Activated B cell treated with CpG ODN at 0.5 μM for 24 hours (primary cell): ENCODE data around the gene GNAZ. TPM values are rescaled to one million over a fixed set of nuclear protein-coding genes. Genes with fewer than 3 reads are reported as not detected.

Experiments
- ATAC-seq: fragments of 200-7000 bp; cut with Tn5 transposase; one replicate; pipeline ENCODE4 v1.10.0; 2021; ENCODE audit warnings: low read depth, mild to moderate bottlenecking, moderate library complexity
- CTCF ChIA-PET: fragments of 350-600 bp; sonication (Branson Sonifier 250); formaldehyde crosslinking; loops from one replicate; lab custom pipeline; 2021; ENCODE audit warnings: antibody characterized with exemption; lab: Charles Lee
- POLR2A ChIA-PET: fragments of 350-600 bp; sonication (Branson Sonifier 250); formaldehyde crosslinking; loops from one replicate; lab custom pipeline; 2021; ENCODE audit warnings: antibody characterized with exemption; lab: Charles Lee
- DNase-seq: peaks from one replicate; pipeline ENCODE4 v3.0.0; 2022
- H3K27ac Mint-ChIP-seq: one replicate; pipeline ENCODE4 v1.8.0; 2020; ENCODE audit warnings: mixed read lengths
- H3K27me3 Mint-ChIP-seq: one replicate; pipeline ENCODE4 v1.8.0; 2021; ENCODE audit warnings: mixed read lengths
- H3K36me3 Mint-ChIP-seq: one replicate; pipeline ENCODE4 v1.8.0; 2021; ENCODE audit warnings: low read depth, mixed read lengths
- H3K4me1 Mint-ChIP-seq: one replicate; pipeline ENCODE4 v1.8.0; 2021; ENCODE audit warnings: mixed read lengths
- H3K4me3 Mint-ChIP-seq: one replicate; pipeline ENCODE4 v1.8.0; 2020; ENCODE audit warnings: mild to moderate bottlenecking, mixed read lengths
- H3K9me3 Mint-ChIP-seq: one replicate; pipeline ENCODE4 v1.8.0; 2020; ENCODE audit warnings: mixed read lengths
- CTCF ChIP-seq: fragments of 200-600 bp; IDR thresholded peaks from one replicate; pipeline ENCODE4 v1.8.0; 2022; ENCODE audit warnings: antibody characterized with exemption, mild to moderate bottlenecking
- intact Hi-C: fragments of 100-400 bp; cut with micrococcal nuclease; formaldehyde crosslinking; loops from one replicate; pipeline ENCODE4 v1.15.1; 2024
- total RNA-seq: library from RNA; stranded (reverse); gene quantifications from 2 replicates; pipeline ENCODE4 v1.2.3, GENCODE V29; 2022

GNAZ gene
- total RNA-seq, 1 donor from 2014 or later: 12.2 TPM

GRCh38 chr22:23109079-23109347, 38.7 kb downstream of the GNAZ start:
- Mint-ChIP-seq H3K36me3 (no peaks in the 10 kb centered on the region), H3K27me3 (no peaks in the 10 kb centered on the region), H3K27ac (no peak overlapping the region), H3K9me3 (no peaks in the 10 kb centered on the region), H3K4me3 (no peak overlapping the region), H3K4me1 (no peaks in the 10 kb centered on the region)
- intact Hi-C loops: no loop called here
- DNase-seq (no peak), ATAC-seq (no peak)
- ChIA-PET CTCF (no interaction called here), POLR2A (no interaction called here)
- TF ChIP-seq CTCF: no peak

DNA sequence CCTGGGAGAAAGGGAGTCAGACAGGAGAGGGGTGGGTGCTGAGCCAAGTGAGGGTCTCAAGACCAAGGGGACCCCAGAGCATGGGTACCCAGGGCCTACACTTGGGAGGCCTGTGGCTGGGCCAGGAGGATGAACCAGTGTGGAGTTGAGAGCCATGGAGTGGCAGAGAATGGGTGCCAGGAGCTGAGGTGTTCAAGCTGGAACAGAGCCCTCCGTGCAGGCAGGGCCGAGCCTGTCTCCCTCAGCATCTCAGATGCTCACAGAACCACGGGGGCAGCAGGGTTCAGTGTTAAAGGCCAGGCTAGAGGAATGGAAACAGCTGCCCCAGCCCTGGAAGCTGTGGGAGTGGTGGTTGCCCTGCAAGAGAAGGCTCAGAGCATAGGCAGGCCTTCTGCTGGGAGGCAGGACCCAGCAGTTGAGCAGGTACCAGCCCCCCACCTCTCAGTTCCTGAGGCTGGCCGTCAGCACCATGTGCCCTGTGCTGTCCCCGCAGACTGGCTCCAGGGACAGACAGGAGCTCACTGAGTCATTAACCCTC, 39.2 kb downstream of the GNAZ start:
- H3K27ac Mint-ChIP-seq: no peak overlapping the region
- no peak for TF ChIP-seq CTCF
- H3K36me3 Mint-ChIP-seq: no peaks in the 10 kb centered on the region
- ChIA-PET CTCF (no interaction called here), POLR2A (no interaction called here)
- no peak overlapping the region for H3K4me3 Mint-ChIP-seq
- no peaks in the 10 kb centered on the region for H3K27me3 Mint-ChIP-seq
- ATAC-seq: no peak
- no peaks in the 10 kb centered on the region for H3K4me1 Mint-ChIP-seq
- intact Hi-C loops: no loop called here
- no peak for DNase-seq
- no peaks in the 10 kb centered on the region for H3K9me3 Mint-ChIP-seq

DNA sequence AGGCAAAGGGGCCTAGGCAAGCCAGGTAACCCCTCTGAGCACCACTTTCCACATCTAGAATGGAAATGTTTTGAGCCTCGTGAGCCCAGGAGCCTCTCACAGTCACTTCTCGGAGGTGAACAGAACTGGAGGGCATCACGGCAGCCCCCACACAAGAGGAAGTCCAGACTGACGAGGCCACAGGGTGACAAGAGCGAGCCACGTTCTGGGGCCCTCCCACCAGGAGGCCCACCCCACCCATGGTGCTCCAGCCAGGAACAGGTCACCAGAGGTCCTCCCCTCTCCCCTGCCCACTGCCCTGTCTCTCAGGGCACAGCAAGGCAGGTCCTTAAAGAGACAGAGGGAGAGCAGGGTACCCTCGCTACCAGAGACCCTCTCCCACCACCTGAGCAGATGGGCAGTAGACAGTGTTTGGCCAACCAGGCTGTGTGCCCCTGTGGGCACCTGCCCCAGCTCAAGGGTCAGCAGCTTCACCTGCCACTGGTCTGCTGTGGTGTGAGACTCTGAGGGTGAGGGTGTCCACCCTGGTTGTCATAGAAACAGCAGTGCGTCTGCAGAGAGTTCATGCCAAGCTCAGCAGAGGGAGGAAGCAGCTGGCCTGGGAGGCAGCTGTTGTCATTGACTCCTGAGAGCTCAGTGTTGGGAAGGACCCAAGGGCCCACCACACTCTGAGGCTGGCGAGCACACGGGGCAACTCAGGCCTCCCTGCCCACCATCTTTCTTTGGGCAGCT, 40.0 kb downstream of the GNAZ start:
- H3K27ac Mint-ChIP-seq: no peak overlapping the region
- no peak for ATAC-seq
- H3K36me3 Mint-ChIP-seq: no peaks in the 10 kb centered on the region
- intact Hi-C loops: no loop called here
- H3K9me3 Mint-ChIP-seq: no peaks in the 10 kb centered on the region
- H3K4me3 Mint-ChIP-seq: no peak overlapping the region
- POLR2A ChIA-PET: no interaction called here
- no peaks in the 10 kb centered on the region for H3K4me1 Mint-ChIP-seq
- CTCF ChIA-PET: no interaction called here
- no peak for DNase-seq
- TF ChIP-seq CTCF: no peak
- H3K27me3 Mint-ChIP-seq: no peaks in the 10 kb centered on the region

GRCh38 chr22:23110922-23111527, 40.7 kb downstream of the GNAZ start:
- CTCF ChIA-PET: no interaction called here
- DNase-seq (no peak), ATAC-seq (no peak)
- no peak overlapping the region for H3K4me3 Mint-ChIP-seq
- TF ChIP-seq CTCF: no peak
- POLR2A ChIA-PET: no interaction called here
- no peaks in the 10 kb centered on the region for H3K4me1 Mint-ChIP-seq
- no peaks in the 10 kb centered on the region for H3K36me3 Mint-ChIP-seq
- intact Hi-C loops: no loop called here
- H3K9me3 Mint-ChIP-seq: no peaks in the 10 kb centered on the region
- H3K27me3 Mint-ChIP-seq: no peaks in the 10 kb centered on the region
- H3K27ac Mint-ChIP-seq: no peak overlapping the region

GRCh38 chr22:23112472-23113012, 42.2 kb downstream of the GNAZ start:
- ChIA-PET CTCF (interaction anchor here (1.7 kb wide), 1 partner anchor 153 kb away, joined by 10 read pairs; no protein-coding TSS in a partner anchor), POLR2A (no interaction called here)
- DNase-seq (no peak), ATAC-seq (no peak)
- no peak overlapping the region for H3K27ac Mint-ChIP-seq
- intact Hi-C loops: no loop called here
- H3K27me3 Mint-ChIP-seq: no peaks in the 10 kb centered on the region
- H3K9me3 Mint-ChIP-seq: no peaks in the 10 kb centered on the region
- no peak for TF ChIP-seq CTCF
- H3K36me3 Mint-ChIP-seq: no peaks in the 10 kb centered on the region
- no peak overlapping the region for H3K4me3 Mint-ChIP-seq
- no peaks in the 10 kb centered on the region for H3K4me1 Mint-ChIP-seq
